HG03135 (cell line): ENCODE measurements around the gene AIFM1.

Experiments used
- ATAC-seq: cut with Tn5 transposase; IDR thresholded peaks from one replicate; pipeline ENCODE4 v1.9.1; 2021; ENCODE audit warnings: mild to moderate bottlenecking, moderate library complexity; ENCODE audit not compliant: unreplicated experiment

AIFM1 gene

DNA sequence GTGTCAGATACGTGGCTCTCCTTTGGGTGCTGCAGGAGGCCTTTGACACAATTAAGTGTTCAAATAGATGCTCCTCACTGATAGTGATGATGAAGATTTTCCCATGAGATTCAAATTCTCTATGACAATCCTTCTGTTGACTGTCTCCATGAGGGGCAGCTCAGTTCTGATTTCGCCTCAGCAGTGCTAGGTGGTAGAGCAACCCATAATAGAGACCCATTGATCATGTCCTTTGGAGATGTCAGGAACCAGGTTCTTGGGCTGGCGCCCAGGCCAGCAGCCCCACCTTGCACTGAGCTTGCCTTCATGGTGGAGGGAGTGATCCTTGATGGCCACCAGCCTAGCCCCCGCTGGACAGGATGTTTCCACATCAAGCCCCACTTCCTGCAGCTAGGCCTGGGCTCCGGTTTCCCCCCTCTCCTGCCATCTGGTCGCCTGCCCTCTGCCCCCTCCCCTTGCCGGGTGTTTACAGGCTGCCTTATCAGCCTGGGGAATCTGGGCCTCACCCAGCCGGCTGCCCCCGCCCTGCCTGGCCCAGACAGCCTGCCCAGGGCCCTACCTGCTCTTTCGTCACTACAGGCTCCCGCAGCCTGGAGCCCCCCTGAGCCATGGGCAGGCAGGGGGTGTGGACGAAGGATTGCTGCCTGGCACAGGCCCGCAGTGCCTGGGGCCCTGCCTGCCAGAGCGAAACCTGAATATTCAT, 68.0 kb downstream of the AIFM1 start:
- ATAC-seq: no peak

DNA sequence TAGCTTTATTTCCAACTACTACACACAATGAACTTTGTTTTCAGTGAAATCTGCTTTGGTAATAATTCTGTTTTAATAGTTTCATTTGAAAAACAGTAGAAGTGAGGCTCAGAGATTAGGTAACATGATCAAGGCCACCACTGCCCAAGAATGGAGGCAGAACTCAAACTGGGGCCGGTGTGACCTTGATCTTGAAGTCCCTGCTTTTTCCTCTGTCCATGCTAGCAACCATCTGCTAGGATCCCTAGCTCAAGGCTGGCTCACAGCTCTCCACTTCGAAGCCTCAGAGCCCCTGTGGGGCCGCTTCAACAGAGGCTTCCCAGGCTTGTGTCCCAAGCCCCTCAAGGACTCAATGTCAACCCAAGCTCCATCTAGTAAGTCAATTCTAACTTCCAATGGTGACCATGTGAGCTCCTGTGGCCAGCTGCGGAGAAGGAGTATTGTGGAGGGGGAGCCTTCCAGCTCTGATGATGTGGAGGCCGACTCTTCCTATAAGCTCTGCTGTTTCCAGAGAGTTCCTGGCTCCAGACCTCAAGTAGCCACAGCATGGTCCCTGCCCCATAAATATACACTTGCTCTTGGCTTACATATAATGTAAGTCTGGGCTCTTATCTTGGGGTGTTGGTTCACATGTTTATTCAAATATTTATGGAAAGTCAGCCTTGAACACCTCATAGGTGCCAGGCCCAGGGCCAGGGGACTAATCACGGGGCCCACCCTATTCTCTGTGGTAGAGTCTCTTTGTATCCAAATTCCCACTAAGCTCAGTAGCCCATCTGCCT, 70.2 kb downstream of the AIFM1 start:
- ATAC-seq: no peak

DNA sequence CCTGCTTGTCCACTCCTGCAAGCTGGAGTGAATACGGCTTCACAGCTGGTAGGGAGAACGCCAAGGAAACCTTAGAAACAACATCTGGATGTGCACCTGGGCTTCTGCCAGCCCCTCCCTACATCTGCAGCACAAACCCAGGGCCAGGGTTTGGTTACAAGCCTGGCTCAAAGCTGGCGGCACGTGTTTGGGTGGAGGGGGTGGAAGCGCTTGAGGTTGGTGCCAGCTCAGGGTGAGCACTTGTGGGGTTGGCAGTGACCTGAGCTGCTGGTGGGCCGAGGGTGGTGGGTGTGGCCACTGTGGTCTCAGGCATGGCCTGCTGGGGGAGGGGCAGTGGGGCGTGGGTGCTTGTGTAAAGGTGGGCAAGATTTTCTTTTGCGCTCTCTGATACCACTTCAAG, 70.9 kb downstream of the AIFM1 start:
- no peak for ATAC-seq

DNA sequence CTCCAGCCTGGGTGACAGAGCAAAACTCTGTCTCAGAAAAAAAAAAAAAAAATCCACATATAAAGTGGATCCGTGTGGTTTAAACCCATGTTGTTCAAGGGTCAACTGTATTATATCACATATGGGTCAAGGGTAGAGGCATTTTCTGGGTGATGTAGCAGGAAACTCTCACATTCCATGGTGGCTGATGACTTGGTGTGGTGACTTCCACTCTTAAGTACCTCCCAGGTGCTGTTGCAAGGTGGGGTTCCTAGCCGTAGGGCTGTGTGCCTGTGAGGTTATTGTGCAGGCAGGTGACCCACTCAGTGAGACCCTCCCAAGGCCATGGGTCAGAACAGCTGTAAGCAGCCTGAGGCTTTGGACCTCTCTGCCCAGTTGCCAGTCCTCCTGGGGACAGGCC, 72.4 kb downstream of the AIFM1 start:
- no peak for ATAC-seq

DNA sequence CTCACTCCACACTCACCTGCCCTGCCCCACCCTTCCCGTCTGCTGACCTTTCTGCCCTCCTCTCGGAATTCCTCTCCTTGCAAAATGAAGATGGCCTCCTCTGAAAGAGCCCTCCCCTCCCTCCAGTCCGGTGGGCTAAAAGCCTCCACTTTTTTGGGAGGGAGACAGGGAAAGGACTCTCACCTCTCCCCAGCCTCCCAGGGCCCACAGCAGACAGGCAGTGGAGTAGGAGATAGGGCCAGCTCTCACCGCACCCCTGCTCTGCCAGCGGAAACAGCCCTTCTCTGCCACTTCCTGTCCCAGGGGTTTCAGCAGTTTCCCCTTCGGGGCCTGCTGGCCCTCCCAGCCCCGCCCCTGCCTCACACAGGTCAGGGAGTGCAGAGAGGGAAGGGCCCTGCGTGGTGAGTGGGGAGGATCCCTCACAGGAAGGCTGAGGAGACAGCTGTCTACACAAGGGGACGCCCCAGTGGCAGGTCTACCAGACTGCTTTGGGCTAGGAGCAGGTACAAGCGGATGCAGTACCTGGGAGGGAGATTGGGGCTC, 73.6 kb downstream of the AIFM1 start:
- peak; percentile 95 for ATAC-seq

DNA sequence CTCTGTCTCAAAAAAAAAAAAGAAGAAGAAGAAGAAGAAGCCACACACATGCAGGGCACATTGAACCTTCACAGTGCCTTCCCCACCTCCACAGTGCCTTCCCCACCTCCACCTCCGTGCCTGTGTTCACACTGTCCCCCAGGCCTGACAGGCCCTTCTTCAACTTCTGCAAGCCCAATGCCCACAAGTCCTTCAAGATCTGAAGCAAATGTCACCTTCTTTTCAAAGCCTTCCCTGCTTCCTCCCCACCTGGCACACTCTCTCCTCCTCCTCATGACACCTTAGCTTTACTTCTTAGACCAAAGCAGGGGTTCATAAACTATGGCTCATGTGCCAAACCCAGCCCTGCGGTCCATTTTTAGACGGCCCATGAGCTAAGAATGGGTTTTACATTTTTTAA, 75.3 kb downstream of the AIFM1 start:
- ATAC-seq: no peak

DNA sequence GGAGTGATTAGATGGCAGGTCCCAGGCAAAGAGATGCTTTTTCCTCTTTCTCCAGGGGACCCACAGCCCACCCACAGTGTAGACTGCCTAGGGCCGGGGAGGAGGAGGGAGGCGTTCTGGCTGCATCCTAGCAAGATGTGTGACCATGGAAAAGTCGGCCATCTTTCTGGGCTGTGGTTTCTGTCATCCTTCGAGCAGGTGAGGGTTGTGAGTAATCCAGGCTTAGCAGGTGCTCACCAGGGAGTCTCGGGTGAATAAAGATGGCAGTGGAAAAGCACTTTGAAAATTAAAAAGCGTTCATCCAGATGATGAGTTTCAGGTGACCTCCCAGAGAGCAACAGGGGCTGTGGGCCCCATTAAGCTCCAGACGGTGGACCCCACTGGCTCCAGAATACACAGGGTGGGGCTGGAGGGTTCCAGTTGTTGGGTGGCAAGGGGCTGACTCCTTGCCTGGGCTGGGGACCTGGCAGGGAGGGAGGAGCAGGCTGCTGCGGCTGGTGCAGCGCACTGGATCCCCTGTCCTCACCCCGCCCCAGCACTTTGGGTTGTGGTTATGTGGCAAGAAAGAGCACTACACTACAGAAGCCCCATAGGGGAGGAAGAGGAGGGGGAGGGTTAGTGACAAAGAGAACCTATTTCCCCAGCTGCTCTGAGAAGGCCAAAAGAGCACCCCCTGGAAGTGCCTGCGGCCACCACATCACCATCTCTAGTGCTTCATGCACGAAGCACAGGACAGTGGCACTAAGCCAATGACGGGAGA, 79.0 kb downstream of the AIFM1 start:
- ATAC-seq: no peak

DNA sequence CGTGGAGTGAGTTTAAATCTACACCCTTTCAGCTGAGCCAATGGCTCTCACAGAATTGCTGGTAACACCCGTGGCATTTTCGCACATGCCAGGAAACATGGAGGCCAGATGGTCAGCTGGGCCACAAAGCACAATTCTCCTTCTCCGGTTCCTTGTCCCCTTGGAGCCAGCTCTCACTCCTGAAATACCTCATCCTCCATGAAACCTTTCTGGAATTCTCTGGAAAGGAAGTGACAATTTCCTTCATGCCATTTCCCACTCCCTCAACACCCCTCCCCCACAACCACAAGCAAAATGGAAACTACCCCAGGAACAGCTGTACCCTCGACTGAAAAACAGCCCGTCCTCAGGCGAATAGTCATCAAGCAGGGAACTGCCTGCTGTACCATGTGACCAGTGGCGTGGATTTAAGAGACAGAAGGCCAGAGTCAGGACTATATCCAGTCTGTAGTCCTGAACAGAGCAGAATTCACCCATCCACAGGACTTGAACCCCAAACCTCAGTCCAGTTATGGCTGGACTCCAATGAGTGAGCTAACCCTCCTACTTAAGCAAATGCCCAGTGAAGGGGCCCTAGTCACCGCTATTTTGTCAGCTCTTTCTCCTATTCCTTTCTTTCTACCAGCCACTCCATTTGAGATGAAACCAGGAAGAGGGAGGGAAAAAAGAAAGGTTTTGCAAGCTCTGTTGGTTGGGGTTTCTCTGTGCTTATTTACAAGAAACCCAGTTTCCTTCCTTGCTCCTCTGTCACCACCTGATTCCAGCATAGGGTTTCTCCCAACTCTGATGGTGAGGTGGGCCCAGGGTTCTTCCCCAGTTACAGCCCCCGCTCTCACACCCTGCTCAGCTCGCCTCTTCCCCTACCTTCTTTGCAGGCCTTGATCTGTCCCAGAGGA, 79.8 kb downstream of the AIFM1 start:
- no peak for ATAC-seq

DNA sequence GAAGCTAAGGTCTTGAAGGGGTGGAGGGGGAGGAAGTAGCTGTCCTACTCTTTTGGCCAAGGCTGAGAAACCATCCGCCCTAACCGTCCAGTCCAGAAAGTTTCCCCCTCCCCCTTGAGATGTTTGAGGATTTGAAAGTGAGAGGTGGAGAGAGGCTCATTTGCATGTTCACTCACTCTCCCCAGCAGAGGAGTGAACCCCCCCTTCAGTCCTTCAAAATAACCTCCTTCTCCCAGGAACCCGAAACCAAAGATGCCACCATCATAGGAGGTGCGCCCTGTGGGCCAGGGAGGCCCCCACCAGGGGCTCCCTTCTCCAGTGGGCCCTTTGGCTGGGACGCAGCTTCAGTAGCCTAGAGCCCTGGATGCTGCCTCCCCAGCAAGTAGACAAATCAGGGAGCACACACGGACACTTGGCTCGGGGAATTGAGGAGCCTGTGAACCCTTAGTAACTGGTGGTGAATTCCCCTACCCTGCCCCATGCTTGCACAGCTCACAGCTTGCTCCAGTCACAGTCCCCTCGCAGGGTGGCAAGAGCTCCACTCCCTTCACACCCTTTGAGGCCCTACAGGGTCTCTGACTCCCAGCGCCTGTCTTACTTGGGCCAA, 80.9 kb downstream of the AIFM1 start:
- ATAC-seq: peak; percentile 37

DNA sequence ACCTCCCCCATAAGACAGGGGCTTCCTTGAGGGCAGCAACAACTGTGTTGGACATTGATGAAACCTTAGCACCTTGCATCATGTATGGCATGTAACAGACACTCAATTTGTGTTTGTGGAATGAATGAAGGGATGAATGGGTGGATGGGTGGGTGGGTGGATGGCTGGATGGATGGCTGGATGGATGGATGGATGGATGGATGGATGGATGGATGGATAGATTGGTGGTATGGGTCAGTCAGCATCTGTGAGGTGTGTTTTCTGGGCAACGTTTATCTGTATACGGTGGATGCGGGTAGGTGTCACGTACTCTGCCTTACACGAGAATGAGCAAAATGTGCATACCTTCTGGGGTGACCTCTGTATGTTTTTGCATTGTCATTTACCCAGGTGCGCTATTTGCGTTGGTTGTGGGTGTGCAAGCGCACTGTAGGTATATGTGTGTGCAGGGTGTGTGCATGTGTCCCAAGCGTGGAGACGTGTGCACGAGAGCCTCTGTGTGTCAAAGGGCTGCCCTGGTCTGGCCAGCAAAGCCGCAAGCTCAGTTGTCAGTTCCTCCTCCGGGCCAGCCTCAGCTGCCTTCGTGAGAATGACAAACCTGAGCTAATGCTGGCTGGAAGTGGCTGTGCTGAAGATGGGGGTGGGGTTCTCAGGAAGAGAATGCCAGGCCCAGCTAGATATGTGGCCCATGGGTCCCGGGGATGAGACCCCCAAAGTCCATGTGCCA, 81.8 kb downstream of the AIFM1 start:
- no peak for ATAC-seq

DNA sequence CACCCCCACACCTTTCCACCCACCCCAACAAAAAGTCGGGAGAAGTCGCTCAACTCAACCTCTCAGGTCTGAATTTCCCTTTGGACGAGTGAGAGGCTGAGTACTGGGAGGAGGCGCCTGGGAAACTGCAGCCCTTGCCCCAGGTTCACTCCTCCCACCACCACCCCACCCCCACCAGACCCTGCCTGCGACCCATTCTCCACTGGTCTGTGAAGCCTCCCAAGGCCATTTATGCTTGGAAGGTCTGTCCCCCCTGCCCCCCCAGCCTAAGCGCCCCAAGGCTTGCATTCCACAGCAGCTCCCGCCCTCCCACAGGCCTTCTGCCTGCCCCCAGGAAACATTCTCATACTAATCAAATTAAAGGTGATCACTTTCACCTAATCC, 82.5 kb downstream of the AIFM1 start:
- no peak for ATAC-seq

DNA sequence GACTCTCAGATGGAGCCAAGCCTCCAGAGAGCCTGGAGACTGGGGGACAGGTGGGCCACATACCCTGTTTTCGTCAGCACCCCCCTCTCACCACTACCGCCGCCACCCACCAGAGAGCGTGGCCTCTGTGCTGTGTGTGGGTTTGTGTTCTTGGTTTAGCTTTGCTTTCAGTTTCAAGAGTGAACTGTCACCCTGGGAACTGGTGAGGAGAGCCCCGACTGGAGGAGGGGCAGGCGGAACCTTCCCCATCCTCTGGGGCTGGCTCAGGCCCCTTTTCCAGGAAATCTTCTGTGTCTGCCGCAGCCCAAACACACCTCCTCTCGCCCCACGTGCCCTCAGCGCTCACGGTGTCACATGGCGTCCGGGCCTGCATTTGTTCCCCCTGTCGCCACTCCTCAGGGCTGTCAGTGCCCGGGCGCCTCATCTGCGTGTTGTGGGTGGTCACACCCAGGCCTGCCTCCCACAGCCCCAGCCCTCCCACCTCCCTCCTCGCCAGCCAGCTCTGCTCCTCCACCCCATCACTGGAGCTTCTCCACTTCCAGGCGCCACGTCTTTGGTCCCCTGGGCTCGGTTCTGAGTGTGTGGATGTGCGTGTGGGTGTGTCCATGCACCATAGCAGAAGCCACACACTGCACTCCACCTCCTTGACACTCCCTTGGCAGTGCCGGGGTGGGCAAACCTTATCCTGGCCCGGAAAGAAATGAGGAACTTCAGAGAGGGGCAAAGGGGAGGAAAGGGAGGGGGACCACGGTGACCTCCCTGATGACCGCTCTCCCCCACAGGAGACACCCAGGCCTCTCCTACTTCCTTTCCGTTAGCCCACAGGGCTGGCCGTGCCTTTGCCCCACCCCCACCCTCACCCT, 83.2 kb downstream of the AIFM1 start:
- ATAC-seq: peak; percentile 61

DNA sequence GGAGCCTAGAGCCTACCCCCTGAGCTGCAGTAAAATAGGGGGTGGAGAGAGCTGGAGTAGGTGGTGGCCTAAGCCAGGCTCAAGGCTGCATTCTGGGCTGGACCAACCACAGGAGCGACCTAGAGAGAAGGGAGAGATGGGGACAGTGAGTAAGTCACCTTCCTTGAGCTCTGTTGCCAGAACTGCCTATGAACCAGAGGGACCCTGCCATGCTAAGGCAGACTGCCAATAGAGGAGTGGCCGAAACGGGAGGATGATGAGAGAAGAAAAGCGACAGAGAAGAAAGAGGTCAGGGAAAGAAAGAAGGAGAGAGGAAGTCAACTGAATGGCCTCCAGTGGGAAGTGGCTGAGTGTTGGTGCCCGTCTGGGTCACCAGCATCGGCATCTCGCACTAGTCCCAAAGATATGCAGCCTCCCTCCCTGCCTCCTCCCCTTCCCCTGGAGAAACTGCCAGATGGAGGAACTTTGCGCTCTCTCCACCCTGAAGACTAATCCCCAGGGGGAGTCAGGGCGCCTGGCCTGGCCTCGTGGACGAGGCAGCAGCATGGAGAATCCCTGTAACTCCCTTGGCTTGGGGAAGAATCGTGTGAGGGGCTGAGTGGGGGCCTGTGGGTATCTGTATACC, 84.1 kb downstream of the AIFM1 start:
- no peak for ATAC-seq

DNA sequence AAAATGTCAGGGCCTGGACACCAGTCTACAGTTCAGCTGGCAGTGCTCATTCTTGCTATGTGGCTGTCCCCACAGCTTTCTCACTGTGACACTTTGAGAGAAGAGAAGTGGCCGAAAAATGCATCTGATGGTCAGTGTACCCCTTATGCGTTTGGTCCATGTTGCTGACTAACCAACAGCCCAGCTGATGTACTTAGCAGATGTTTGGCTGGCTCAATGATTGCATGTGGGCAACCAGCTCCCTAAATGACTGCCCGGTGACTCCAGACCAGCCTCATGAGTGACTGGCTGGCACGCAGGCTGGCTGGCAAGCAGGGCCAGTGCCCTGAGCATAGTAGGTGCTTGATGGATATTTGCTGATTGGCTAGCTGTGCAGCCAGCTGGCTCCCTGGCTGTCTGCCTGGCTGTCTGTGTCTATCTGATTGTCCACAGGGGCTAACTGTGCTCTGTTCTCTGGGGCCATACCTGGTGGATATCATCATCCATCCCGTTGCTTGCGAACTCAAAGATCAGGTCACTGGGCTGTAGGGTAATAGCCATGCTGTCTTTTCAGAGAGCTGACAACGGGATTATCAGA, 84.8 kb downstream of the AIFM1 start:
- no peak for ATAC-seq

DNA sequence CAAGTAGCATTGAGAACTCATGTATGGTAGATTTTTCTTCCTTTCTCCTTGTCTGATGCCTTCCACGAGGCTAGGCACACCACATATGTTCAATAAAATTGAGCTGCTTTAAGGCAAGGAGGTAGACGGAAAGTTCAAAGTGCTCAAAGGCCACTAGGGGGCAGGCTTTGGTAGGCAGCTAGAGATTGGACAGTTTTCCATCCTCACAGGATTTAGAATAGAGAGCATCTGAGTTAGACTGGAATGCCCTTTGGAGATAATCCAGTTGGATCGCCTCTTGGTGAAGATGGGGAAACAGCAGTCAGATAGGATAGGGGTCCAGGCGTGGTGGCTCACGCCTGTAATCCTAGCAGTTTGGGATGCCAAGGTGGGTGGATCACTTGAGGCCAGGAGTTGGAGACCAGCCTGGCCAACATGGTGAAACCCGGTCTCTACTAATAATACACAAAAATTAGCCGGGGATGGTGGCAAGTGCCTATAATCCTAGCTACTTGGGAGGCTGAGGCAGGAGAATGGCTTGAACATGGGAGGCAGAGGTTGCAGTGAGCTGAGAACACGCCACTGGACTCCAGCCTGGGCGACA, 85.7 kb downstream of the AIFM1 start:
- no peak for ATAC-seq
